ENCODE measurements around the gene LEPROT.

The LEPROT gene

GRCh38 chr1:65478379-65479026, 58.0 kb downstream of the LEPROT start:
- ATAC-seq = no peak

DNA sequence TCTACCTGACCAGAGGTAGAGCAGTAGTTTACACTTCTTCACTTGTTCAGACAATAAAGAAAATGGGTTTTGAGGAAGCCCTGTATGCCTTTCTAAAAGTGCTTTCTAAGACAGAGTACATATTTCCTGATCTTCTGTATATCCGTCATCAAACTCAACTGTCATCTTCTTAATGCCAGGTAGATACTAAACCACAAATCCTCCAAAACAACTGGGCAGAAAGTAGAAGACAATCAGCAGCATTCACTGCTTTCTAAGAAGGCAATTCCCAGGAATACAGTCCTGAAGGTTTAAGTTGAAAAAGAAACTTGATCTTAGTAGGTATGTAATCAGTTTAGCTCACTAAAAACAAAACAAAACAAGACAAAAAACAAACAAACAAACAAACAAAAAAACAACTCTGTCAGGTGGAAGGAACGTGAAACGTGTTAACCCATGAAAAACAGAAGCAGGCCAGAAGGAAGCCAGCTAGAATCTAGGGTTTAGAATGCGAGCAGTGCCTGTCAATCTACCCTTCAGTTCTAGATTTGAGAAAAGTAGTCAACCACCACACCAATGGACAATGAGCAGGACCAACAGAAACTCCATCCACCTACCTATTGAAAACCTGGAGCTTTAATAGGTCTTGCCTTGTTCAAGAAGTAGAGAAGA, 59.2 kb downstream of the LEPROT start:
- no peak for ATAC-seq

GRCh38 chr1:65480684-65481405, 60.4 kb downstream of the LEPROT start:
- no peak for ATAC-seq

- ATAC-seq = no peak
These were observed 63.7 kb downstream of the LEPROT start for GRCh38 chr1:65483993-65484754.
